ENCODE measurements around the gene NDNF. TPM values are rescaled to one million over a fixed set of nuclear protein-coding genes. Genes with fewer than 3 reads are reported as not detected.

NDNF gene
- total RNA-seq, 4 donors from 2014 or later: 1.6 to 5.4 (median 4.5) TPM

DNA sequence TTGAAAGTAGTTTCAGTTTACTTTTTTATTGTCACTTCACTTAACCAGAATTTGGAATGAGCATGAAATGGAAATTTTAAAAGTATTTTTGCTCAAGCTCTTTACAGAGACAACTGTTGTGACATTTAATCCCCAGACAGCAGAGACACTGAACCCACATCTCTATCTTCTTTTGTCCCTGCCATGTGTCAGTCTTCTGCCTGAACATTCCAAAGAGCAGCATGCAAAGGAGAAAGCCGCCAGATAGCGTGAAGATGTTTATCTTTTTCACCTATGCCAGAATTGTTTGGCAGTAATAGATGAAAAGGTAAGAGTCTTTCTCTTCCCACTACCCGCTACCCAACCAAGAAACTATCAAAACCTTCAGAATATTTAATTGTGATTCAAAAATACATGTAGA, 46.8 kb downstream of the NDNF start:
- no peaks in the 10 kb centered on the region for H3K4me1 ChIP-seq
- no peak overlapping the region for H3K4me3 ChIP-seq
- TF ChIP-seq EP300 (IDR thresholded peaks at IDR 0.05) (no peak), POLR2A (IDR thresholded peaks at IDR 0.05) (no peak), POLR2AphosphoS5 (IDR thresholded peaks at IDR 0.05) (no peak)
- TF ChIP-seq, protein P1, sequence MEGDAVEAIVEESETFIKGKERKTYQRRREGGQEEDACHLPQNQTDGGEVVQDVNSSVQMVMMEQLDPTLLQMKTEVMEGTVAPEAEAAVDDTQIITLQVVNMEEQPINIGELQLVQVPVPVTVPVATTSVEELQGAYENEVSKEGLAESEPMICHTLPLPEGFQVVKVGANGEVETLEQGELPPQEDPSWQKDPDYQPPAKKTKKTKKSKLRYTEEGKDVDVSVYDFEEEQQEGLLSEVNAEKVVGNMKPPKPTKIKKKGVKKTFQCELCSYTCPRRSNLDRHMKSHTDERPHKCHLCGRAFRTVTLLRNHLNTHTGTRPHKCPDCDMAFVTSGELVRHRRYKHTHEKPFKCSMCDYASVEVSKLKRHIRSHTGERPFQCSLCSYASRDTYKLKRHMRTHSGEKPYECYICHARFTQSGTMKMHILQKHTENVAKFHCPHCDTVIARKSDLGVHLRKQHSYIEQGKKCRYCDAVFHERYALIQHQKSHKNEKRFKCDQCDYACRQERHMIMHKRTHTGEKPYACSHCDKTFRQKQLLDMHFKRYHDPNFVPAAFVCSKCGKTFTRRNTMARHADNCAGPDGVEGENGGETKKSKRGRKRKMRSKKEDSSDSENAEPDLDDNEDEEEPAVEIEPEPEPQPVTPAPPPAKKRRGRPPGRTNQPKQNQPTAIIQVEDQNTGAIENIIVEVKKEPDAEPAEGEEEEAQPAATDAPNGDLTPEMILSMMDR (IDR thresholded peaks at IDR 0.05): no peak
- H3K36me3 ChIP-seq: no peaks in the 10 kb centered on the region
- 70% methylated on average over 3 of the region's 3 CpGs for WGBS
- H3K27me3 ChIP-seq: no peaks in the 10 kb centered on the region
- H3K9me3 ChIP-seq: no peaks in the 10 kb centered on the region
- no peak overlapping the region for H3K27ac ChIP-seq
- no peak for DNase-seq (ENCODE audit: low spot score in 2 of 2)

DNA sequence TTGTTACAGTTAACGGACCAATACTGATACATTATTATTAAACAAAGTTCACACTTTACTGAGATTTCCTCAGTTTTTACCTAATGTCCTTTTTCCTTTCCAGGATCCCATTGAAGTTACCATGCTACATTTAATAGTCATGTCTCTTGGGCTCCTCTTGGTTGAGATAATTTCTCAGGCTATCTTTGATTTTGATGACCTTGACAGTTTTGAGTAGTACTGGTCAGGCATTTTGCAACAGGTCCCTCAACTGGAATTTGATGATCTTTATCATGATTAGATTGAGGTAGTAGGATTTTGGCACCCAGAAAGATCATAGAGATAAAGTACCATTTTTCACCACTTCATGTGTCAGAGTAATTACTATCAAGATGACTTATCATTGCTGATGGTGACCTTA, 53.8 kb downstream of the NDNF start:
- Histone ChIP-seq H3K9me3 (no peaks in the 10 kb centered on the region), H3K4me1 (no peaks in the 10 kb centered on the region), H3K27me3 (no peaks in the 10 kb centered on the region), H3K27ac (no peak overlapping the region), H3K4me3 (no peak overlapping the region), H3K36me3 (no peaks in the 10 kb centered on the region)
- WGBS: 95% methylated on average over 1 of the region's 1 CpG
- DNase-seq (ENCODE audit: low spot score in 2 of 2): no peak
- no peak for TF ChIP-seq POLR2A (IDR thresholded peaks at IDR 0.05)
- TF ChIP-seq, protein P1 (IDR thresholded peaks at IDR 0.05): no peak
- no peak for TF ChIP-seq POLR2AphosphoS5 (IDR thresholded peaks at IDR 0.05)
- no peak for TF ChIP-seq EP300 (IDR thresholded peaks at IDR 0.05)

GRCh38 chr4:121016611-121017010, 55.7 kb downstream of the NDNF start:
- Histone ChIP-seq H3K36me3 (no peaks in the 10 kb centered on the region), H3K27ac (no peak overlapping the region), H3K4me1 (no peaks in the 10 kb centered on the region), H3K4me3 (no peak overlapping the region), H3K27me3 (no peaks in the 10 kb centered on the region), H3K9me3 (no peaks in the 10 kb centered on the region)
- WGBS: 79% methylated on average over 6 of the region's 6 CpGs
- DNase-seq (ENCODE audit: low spot score in 2 of 2): no peak
- TF ChIP-seq POLR2A (IDR thresholded peaks at IDR 0.05) (no peak), POLR2AphosphoS5 (IDR thresholded peaks at IDR 0.05) (no peak), EP300 (IDR thresholded peaks at IDR 0.05) (no peak)
- TF ChIP-seq, protein P1 (IDR thresholded peaks at IDR 0.05): no peak

- 62% methylated on average over 1 of the region's 1 CpG for WGBS
- Histone ChIP-seq H3K27me3 (no peaks in the 10 kb centered on the region), H3K4me1 (no peaks in the 10 kb centered on the region), H3K4me3 (no peak overlapping the region), H3K27ac (no peak overlapping the region), H3K9me3 (no peaks in the 10 kb centered on the region), H3K36me3 (no peaks in the 10 kb centered on the region)
- DNase-seq (ENCODE audit: low spot score in 2 of 2): no peak
- TF ChIP-seq, protein P1 (IDR thresholded peaks at IDR 0.05): no peak
- TF ChIP-seq EP300 (IDR thresholded peaks at IDR 0.05) (no peak), POLR2A (IDR thresholded peaks at IDR 0.05) (no peak), POLR2AphosphoS5 (IDR thresholded peaks at IDR 0.05) (no peak)
These were observed 56.9 kb downstream of the NDNF start for GRCh38 chr4:121015421-121015820.

GRCh38 chr4:121014544-121014943, 57.8 kb downstream of the NDNF start:
- WGBS: 88% methylated on average over 1 of the region's 1 CpG

More at GRCh38 chr4:121014544-121014943, 57.8 kb downstream of the NDNF start:
- Histone ChIP-seq H3K4me3 (no peak overlapping the region), H3K27me3 (no peaks in the 10 kb centered on the region), H3K27ac (no peak overlapping the region), H3K4me1 (no peaks in the 10 kb centered on the region), H3K9me3 (no peaks in the 10 kb centered on the region), H3K36me3 (no peaks in the 10 kb centered on the region)
- TF ChIP-seq, protein P1 (IDR thresholded peaks at IDR 0.05): no peak
- DNase-seq (ENCODE audit: low spot score in 2 of 2): no peak

Measured in suprapubic skin (tissue), 4 donors.